Testis (tissue), 3 donors: Measurements from ENCODE around the gene RIMS1. TPM values are rescaled to one million over a fixed set of nuclear protein-coding genes. Genes with fewer than 3 reads are reported as not detected.

Source experiments
- DNase-seq: peaks from one replicate; pipeline ENCODE4 v3.0.0-alpha.2; 2019
- H3K27ac ChIP-seq, 2 donors: fragments of 200-600 bp; sonication (generic); one replicate each; pipeline ENCODE4 v1.5.1; 2019
- H3K27me3 ChIP-seq: fragments of 200-600 bp; sonication (generic); one replicate; pipeline ENCODE4 v1.5.1; 2019
- H3K36me3 ChIP-seq: fragments of 200-600 bp; sonication (generic); one replicate; pipeline ENCODE4 v1.5.1; 2017; ENCODE audit warnings: low read depth; ENCODE audit errors: missing control alignments
- H3K4me1 ChIP-seq: fragments of 200-600 bp; sonication (generic); one replicate; pipeline ENCODE4 v1.5.1; 2019
- H3K4me3 ChIP-seq, 2 donors: fragments of 200-600 bp; sonication (generic); one replicate each; pipeline ENCODE4 v1.5.1; 2017 to 2019
- H3K9me3 ChIP-seq: fragments of 200-600 bp; sonication (generic); one replicate; pipeline ENCODE4 v1.5.1; 2017
- CTCF ChIP-seq, 3 experiments: fragments of 450-650 bp in 2 of 3; fragments of 200-600 bp in 1 of 3; sonication (generic) in 1 of 3; IDR thresholded peaks; one replicate each; pipeline ENCODE4 v1.5.1; 2016 to 2019; ENCODE audit warnings: antibody characterized with exemption in 3 of 3, mild to moderate bottlenecking in 2 of 3, moderate library complexity in 1 of 3
- POLR2A ChIP-seq: fragments of 450-650 bp; IDR thresholded peaks from one replicate; pipeline ENCODE4 v1.6.1; 2017; ENCODE audit warnings: antibody characterized with exemption, mild to moderate bottlenecking, moderate library complexity
- WGBS, 2 donors: methylation state at CpG; one replicate each; pipeline ENCODE4 v1.1.5; 2018; 5-methylcytosine and 5-hydroxymethylcytosine counted together
- intact Hi-C: fragments of 100-400 bp; cut with DNase I; formaldehyde crosslinking; loops from one replicate; pipeline ENCODE4 v1.15.1; 2023; ENCODE audit warnings: low total_unique reads
- polyA plus RNA-seq: library from polyadenylated mRNA; stranded (reverse); fragments of 350-450 nt; fragmentation: Illumina TruSeq; extraction: RNeasy Lipid Tissue Mini Kit (QIAGEN cat#74804); gene quantifications from one replicate; pipeline ENCODE4 v1.2.3, GENCODE V29; 2014; ENCODE audit warnings: low read depth, low replicate concordance; ENCODE audit not compliant: insufficient read depth
- total RNA-seq, 2 donors: library from RNA; depleted of rRNA; stranded (reverse); fragments of >200 nt; gene quantifications; one replicate each; pipeline ENCODE4 v1.2.3, GENCODE V29; 2016

RIMS1 gene
- total and polyA plus RNA-seq, 3 donors from 2014 or later = 10.0 to 40.9 (median 40.6) TPM

GRCh38 chr6:72022830-72023229 lies 136.5 kb downstream of the RIMS1 start:
- WGBS, 2 donors = 49 to 58% methylated on average over 1 of the region's 1 CpG
- TF ChIP-seq POLR2A = no peak
- TF ChIP-seq CTCF (IDR thresholded peaks at IDR 0.05) = no peak
- intact Hi-C loops = no loop called here
- no peaks in the 10 kb centered on the region for H3K36me3 ChIP-seq
- no peaks in the 10 kb centered on the region for H3K9me3 ChIP-seq
- no peak overlapping the region for H3K27ac ChIP-seq
- no peak overlapping the region for H3K4me3 ChIP-seq
- no peak for DNase-seq
- no peaks in the 10 kb centered on the region for H3K4me1 ChIP-seq
- no peaks in the 10 kb centered on the region for H3K27me3 ChIP-seq

GRCh38 chr6:72031471-72031870 lies 145.1 kb downstream of the RIMS1 start:
- TF ChIP-seq CTCF (IDR thresholded peaks at IDR 0.05) (no peak), POLR2A (no peak)
- H3K36me3 ChIP-seq = no peaks in the 10 kb centered on the region
- no peaks in the 10 kb centered on the region for H3K27me3 ChIP-seq
- H3K4me3 ChIP-seq = no peak overlapping the region
- intact Hi-C loops = no loop called here
- no peaks in the 10 kb centered on the region for H3K4me1 ChIP-seq
- WGBS, 2 donors = 73 to 79% methylated on average over 2 of the region's 2 CpGs
- H3K27ac ChIP-seq = no peak overlapping the region
- H3K9me3 ChIP-seq = no peaks in the 10 kb centered on the region
- DNase-seq = no peak

GRCh38 chr6:72032086-72032485 lies 145.7 kb downstream of the RIMS1 start:
- no peak for TF ChIP-seq CTCF (IDR thresholded peaks at IDR 0.05)
- no peak for TF ChIP-seq POLR2A
- WGBS, 2 donors = 39 to 42% methylated on average over 2 of the region's 2 CpGs
- Histone ChIP-seq H3K4me1 (no peaks in the 10 kb centered on the region), H3K36me3 (no peaks in the 10 kb centered on the region), H3K27me3 (no peaks in the 10 kb centered on the region), H3K9me3 (no peaks in the 10 kb centered on the region), H3K27ac (no peak overlapping the region), H3K4me3 (no peak overlapping the region)
- intact Hi-C loops = no loop called here
- DNase-seq = no peak

- DNase-seq = no peak
- H3K9me3 ChIP-seq = no peaks in the 10 kb centered on the region
- no peaks in the 10 kb centered on the region for H3K36me3 ChIP-seq
- no peak for TF ChIP-seq POLR2A
- no peak for TF ChIP-seq CTCF (IDR thresholded peaks at IDR 0.05)
- H3K4me1 ChIP-seq = no peaks in the 10 kb centered on the region
- no peaks in the 10 kb centered on the region for H3K27me3 ChIP-seq
- no peak overlapping the region for H3K4me3 ChIP-seq
- H3K27ac ChIP-seq = no peak overlapping the region
- intact Hi-C loops = no loop called here
Measured at GRCh38 chr6:72035486-72035885, 149.1 kb downstream of the RIMS1 start.

GRCh38 chr6:72035966-72036365 lies 149.6 kb downstream of the RIMS1 start:
- intact Hi-C loops = no loop called here
- 85 to 89% methylated on average over 1 of the region's 1 CpG for WGBS, 2 donors
- DNase-seq = no peak
- H3K9me3 ChIP-seq = no peaks in the 10 kb centered on the region
- no peaks in the 10 kb centered on the region for H3K36me3 ChIP-seq
- H3K4me3 ChIP-seq = no peak overlapping the region
- H3K27me3 ChIP-seq = no peaks in the 10 kb centered on the region
- no peak overlapping the region for H3K27ac ChIP-seq
- H3K4me1 ChIP-seq = no peaks in the 10 kb centered on the region
- TF ChIP-seq CTCF (IDR thresholded peaks at IDR 0.05) = no peak
